GM19463 (cell line): Measurements from ENCODE around the gene AHCYL2.
"Not testable (repeated sequence)": the region's sequence is repeated elsewhere in the genome, so short reads cannot be mapped to it uniquely, and the experiment has no call there.

Experiments
- ATAC-seq: cut with Tn5 transposase; IDR thresholded peaks from one replicate; pipeline ENCODE4 v1.9.1; 2021; ENCODE audit warnings: mild to moderate bottlenecking, moderate library complexity; ENCODE audit not compliant: unreplicated experiment

AHCYL2 gene

GRCh38 chr7:129282865-129283264, 58.0 kb downstream of the AHCYL2 start:
- ATAC-seq, result no peak

DNA sequence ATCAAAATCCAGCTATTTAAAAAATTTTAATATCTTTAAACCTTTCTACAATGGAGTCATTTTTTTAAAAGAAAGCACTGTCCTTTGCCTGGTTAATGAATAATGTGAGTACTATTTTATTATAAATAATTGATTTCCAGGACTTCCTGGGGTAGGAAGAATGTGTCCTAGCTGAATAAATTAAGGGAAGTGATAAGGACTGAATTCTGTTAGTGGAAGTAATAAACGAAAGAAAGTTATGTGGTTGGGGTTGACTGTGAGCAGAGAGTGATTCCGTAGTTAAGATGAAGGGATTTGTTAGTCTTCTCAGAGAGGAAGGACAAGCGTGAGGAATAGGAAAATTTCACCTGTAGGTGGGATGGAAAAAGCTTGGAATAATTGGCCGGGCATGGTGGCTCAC, 59.1 kb downstream of the AHCYL2 start:
- no peak for ATAC-seq

- no peak for ATAC-seq
Measured at GRCh38 chr7:129285111-129285510, 60.3 kb downstream of the AHCYL2 start.

DNA sequence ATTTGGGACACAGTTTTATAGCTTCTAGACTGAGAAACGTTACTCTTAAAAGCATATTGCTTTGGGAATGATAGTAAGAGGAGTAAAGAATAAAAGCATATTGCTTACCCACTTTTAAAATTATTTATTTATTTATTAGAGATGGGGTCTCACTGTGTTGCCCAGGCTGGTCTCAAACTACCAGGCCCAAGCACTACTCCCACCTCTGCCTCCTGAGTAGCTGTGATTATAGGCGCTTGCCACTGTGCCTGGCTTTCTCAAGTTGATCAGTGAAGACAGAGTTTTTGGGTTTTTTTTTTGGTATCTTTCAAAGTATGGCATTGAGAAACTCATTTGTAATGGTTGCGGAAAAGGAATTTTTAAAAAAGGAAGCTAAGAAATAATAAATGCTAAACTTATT, 68.0 kb downstream of the AHCYL2 start:
- ATAC-seq, result no peak

GRCh38 chr7:129295015-129295423, 70.2 kb downstream of the AHCYL2 start:
- no peak for ATAC-seq

DNA sequence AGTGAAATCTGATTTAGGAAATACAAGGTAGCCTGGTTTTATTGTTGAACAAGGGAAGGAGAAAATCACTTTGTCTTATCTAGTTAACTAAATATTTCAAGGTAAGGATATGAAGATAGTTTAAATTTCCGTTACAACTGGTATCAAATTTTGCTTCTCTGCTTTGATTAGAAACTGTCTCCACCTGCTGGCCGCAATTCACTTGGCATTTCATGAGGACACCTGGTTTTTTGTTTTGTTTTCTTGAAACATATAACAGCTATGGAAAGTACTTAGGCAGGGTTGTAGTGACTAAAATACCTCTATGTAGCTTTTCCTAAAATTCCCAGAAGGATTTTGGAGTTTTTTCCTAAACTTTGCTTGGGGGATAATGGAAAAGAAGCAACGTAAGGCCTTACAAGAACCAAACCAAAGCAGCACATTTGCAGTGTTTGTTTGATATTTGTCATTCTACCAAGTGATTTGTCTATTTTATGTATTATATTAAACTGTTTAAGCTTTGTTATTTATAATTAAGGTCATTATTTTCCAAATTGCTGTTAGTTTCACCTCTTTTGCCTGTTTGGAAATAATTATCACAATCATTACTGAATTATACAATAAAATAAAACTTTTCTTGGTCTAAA, 73.6 kb downstream of the AHCYL2 start:
- ATAC-seq, result no peak

GRCh38 chr7:129299889-129300288, 75.1 kb downstream of the AHCYL2 start:
- no peak for ATAC-seq

GRCh38 chr7:129300299-129300698, 75.5 kb downstream of the AHCYL2 start:
- not testable (repeated sequence) for ATAC-seq

- ATAC-seq, result no peak
Measured at GRCh38 chr7:129307592-129307991, 82.8 kb downstream of the AHCYL2 start.

GRCh38 chr7:129308047-129308446, 83.2 kb downstream of the AHCYL2 start:
- no peak for ATAC-seq

GRCh38 chr7:129311429-129311828, 86.6 kb downstream of the AHCYL2 start:
- no peak for ATAC-seq

- ATAC-seq, result no peak
Measured at GRCh38 chr7:129313282-129313681, 88.5 kb downstream of the AHCYL2 start.

DNA sequence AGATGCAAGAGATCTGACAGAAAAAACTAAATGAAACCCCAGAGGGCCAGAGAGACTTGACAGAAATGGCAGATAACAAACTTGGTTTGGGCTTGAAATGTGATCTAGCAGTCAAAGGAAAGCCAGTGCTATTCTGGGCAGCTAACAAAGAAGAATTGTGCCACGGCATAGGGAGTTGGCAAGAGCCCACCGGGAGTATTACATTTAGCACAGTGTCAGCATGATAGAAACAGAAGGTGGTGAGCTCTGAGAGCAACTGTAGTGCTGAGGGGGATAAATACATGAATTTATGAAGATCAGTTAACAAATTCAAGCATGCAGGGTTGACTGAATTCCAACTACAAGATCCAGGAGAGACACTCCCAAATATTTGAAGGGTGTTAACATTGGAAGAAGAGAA, 91.1 kb downstream of the AHCYL2 start:
- no peak for ATAC-seq

DNA sequence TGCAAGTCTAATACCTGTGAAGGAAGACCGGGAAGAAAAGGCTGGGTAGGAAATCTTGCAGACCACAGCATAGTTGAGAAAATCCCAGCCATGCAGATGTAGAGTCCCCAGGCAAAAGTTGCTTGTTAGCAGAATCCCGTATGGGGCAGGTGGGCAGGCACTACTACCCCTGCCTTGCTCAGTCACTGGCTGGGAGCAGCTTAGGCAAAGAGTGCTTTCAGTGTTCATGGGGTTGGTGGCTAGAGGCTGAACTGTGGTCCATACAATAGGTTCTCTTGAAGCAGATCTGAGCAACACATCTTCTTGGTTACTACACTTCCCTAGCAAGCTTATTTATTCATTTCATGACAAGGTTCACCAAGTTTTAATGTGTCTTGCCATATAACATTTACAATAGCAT, 92.6 kb downstream of the AHCYL2 start:
- no peak for ATAC-seq

- ATAC-seq, result no peak
Measured at GRCh38 chr7:129327076-129327475, 102.2 kb downstream of the AHCYL2 start.

DNA sequence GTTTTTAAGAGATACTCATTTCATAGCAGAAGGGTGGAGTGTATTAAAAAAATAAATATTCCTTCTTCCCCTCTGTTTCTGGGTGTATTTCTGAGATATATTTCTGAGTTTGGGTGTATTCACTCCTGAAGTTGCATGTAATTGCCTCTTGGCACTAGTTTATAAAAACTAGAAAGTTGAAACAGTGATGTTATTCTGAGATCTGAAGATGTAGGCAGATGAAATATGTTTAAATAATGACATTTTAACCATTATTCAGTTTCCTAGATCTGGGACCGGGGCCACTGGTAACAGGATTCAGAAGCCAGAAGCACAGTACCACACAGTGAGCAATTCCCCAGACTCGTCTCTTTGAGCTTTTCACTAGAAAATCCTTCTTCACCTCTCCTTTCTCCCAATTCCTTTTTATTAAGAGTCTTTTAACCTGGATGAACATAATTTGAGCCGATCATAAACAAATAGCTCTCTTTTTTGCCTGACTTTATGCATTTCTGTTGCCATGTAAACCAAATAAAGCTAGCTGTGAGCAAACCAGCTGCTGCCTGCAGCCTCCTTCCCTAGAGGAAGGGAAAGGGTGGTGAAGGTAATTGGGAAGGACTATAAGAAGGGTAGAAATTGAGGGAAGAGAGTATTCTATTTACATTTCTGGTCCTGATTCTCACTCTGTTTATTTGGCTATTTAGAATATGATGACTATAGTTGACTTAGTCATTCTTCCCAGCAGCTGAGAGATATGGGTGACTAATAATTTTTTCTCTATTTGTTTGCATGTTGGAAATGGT, 107.6 kb downstream of the AHCYL2 start:
- no peak for ATAC-seq

GRCh38 chr7:129334473-129334872, 109.6 kb downstream of the AHCYL2 start:
- no peak for ATAC-seq

- ATAC-seq, result no peak
Measured at GRCh38 chr7:129338450-129338849, 113.6 kb downstream of the AHCYL2 start.

DNA sequence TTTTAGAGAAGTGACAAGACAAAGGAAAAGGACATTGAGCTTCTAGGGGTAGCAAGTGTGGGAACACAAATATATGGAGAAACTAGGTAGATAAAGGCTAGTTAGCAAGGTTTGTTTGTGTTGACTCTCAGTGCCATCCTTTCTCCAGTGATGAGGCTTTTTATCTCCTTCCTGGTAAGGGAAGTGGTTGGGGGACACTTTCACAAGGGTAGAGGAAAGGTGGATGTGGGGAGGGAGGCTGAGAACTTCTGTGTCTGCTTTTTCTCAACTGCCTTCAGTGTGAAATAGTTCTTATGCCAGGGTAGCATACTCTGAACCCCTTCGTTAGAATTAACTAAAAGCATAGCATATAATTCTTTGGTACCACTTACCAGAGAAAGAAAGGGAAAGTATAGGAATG, 116.4 kb downstream of the AHCYL2 start:
- ATAC-seq, result no peak

- no peak for ATAC-seq
Measured at GRCh38 chr7:129341816-129342806, 117.3 kb downstream of the AHCYL2 start.

GRCh38 chr7:129343099-129343700, 118.4 kb downstream of the AHCYL2 start:
- no peak for ATAC-seq
